Adrenal gland (tissue), 12 donors: ENCODE data around the gene HRG. TPM values are rescaled to one million over a fixed set of nuclear protein-coding genes. Genes with fewer than 3 reads are reported as not detected.
"Not testable (repeated sequence)": the region's sequence is repeated elsewhere in the genome, so short reads cannot be mapped to it uniquely, and the experiment has no call there.

Source experiments
- DNase-seq, 7 donors: peaks; one replicate each; pipeline ENCODE4 v3.0.0-alpha.2; 2019 to 2020
- H3K27ac ChIP-seq, 5 donors: fragments of 200-600 bp; sonication (generic) in 4 of 5; 1 replicate in 3 of 5; 2 replicates in 2 of 5; pipeline versions ENCODE4 v1.5.1 to v1.8.0; 2016 to 2020; ENCODE audit warnings: mild to moderate bottlenecking in 1 of 5
- H3K27me3 ChIP-seq: fragments of 200-600 bp; 2 replicates; pipeline ENCODE4 v1.8.0; 2021
- H3K36me3 ChIP-seq, 2 donors: fragments of 200-600 bp; replicated peaks in 1 of 2; 1 replicate in 1 of 2; 2 replicates in 1 of 2; pipeline versions ENCODE4 v1.5.1 to v1.8.0; 2018 to 2022
- H3K4me1 ChIP-seq, 2 donors: fragments of 200-600 bp; replicated peaks in 1 of 2; 1 replicate in 1 of 2; 2 replicates in 1 of 2; pipeline versions ENCODE4 v1.5.1 to v1.8.0; 2018 to 2021
- H3K4me3 ChIP-seq, 4 donors: fragments of 200-600 bp; sonication (generic) in 3 of 4; one replicate each; pipeline ENCODE4 v1.5.1; 2016 to 2018
- H3K9me3 ChIP-seq, 3 donors: fragments of 200-600 bp; sonication (generic) in 1 of 3; replicated peaks in 1 of 3; 1 replicate in 2 of 3; 2 replicates in 1 of 3; pipeline versions ENCODE4 v1.5.1 to v1.8.0; 2016 to 2021
- POLR2A ChIP-seq, 2 donors: fragments of 450-650 bp; IDR thresholded peaks; one replicate each; pipeline ENCODE4 v1.6.1; 2017; ENCODE audit warnings: antibody characterized with exemption in 2 of 2, mild to moderate bottlenecking in 2 of 2, moderate library complexity in 1 of 2
- WGBS, 4 donors: extraction: QIAGEN DNeasy Blood & Tissue Kit in 2 of 4; methylation state at CpG; one replicate each; pipeline versions ENCODE4 v1.1.5 to v1.1.7; 2013 to 2017; 5-methylcytosine and 5-hydroxymethylcytosine counted together
- intact Hi-C, 2 donors: fragments of 100-400 bp; cut with DNase I; formaldehyde crosslinking; loops; one replicate each; pipeline versions ENCODE4 v1.14.1 to v1.15.0; 2022 to 2023
- polyA plus RNA-seq, 3 donors: library from polyadenylated mRNA; stranded (reverse); fragments of 200-250 nt in 2 of 3; fragments of 350-450 nt in 1 of 3; fragmentation: Illumina TruSeq in 1 of 3; extraction: RNeasy Lipid Tissue Mini Kit (QIAGEN cat#74804) in 1 of 3; gene quantifications; one replicate each; pipeline ENCODE4 v1.2.3, GENCODE V29; 2013 to 2014
- total RNA-seq, 9 donors: library from RNA; depleted of rRNA in 4 of 9; stranded (reverse); fragments of >200 nt in 4 of 9; fragments of 120-200 nt in 1 of 9; fragmentation: NEBNext Ultra II Directional in 1 of 9; extraction: Animal tissue kit (Norgen Biotek cat#: 25700) in 1 of 9; gene quantifications; one replicate each; pipeline versions ENCODE4 v1.1.0 to v1.2.4, GENCODE V29; 2013 to 2023
- TF ChIP-seq, protein P1 (sequence below), 6 experiments: fragments of 450-650 bp in 4 of 6; fragments of 200-600 bp in 2 of 6; sonication (generic) in 1 of 6; IDR thresholded peaks; 1 replicate in 5 of 6; 2 replicates in 1 of 6; pipeline versions ENCODE4 v1.5.1 to v1.8.0; 2016 to 2021; ENCODE audit warnings: antibody characterized with exemption in 6 of 6, mild to moderate bottlenecking in 2 of 6, moderate library complexity in 1 of 6
- donor health status: healthy with polysubstance abuse.
- donor health status: Bipolar disorder and iron deficiency.
- donor health status: DM: yes; HTN: yes; CAD: no.
- donor health status: DM: no; HTN: no; CAD: no.
- donor health status: DM: no; HTN: no; CAD: no.
- donor health status: DM: yes; HTN: yes; CAD: no.

The HRG gene
- total and polyA plus RNA-seq, 12 donors: 0.14 to 0.26 TPM; not detected in 10

DNA sequence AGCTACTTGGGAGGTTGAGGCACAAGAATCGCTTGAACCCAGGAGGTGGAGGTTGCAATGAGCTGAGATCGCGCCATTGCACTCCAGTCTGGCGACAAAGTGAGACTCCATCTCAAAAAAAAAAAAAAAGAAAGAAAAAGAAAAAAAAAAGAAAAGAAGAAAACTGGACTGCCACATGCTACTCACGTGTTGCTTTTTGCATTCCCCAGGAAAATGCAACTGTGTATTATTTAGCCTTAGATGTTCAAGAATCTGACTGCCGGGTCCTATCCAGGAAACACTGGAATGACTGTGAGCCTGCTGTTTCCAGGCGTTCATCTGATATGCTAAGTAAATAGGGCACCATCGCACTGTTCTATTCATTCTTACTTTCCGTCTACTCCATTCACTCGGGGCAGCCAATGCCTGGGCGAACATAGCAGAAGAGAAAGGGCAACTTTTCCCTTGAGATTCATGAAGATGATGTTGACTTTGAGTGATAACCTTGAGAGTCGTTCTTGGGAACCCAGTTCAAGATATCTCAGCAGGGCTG, 21.4 kb downstream of the HRG start:
- 74 to 79% (median 79%) methylated on average over 12 of the region's 12 CpGs for WGBS, 4 donors
- no peak overlapping the region for H3K27ac ChIP-seq

DNA sequence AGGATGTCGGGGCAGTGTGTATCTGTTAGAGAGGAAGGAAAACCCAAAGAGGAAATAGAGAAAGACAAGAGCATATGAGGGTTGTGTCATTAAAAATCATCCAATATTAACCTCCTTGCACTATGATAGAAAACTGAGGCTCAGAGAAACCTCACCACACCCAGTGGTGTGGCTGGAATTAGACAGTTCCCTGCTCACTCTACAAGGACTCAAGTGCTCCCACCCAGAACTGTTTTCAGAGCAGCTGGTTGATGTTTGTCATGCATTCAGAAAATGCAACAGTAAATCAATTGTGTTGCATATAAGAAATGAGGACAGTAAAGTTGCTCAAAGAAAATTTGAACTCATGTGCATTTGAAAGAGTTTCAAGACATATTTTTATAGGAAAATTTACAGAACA, 24.5 kb downstream of the HRG start:
- H3K27ac ChIP-seq, intact Hi-C loops, DNase-seq, H3K27me3 ChIP-seq, H3K4me1 ChIP-seq, H3K9me3 ChIP-seq, H3K36me3 ChIP-seq, H3K4me3 ChIP-seq: not testable (repeated sequence)
- 64 to 74% (median 70%) methylated on average over 1 of the region's 1 CpG for WGBS, 4 donors

More for the DNA sequence above, 21.4 kb downstream of the HRG start:
- Histone ChIP-seq H3K9me3 (no peaks in the 10 kb centered on the region), H3K4me3 (no peak overlapping the region), H3K36me3 (no peaks in the 10 kb centered on the region), H3K27me3 (peaks cover 5% of the 10 kb centered on the region), H3K4me1 (no peaks in the 10 kb centered on the region)
- no peak for TF ChIP-seq POLR2A (IDR thresholded peaks at IDR 0.05)
- TF ChIP-seq, protein P1, sequence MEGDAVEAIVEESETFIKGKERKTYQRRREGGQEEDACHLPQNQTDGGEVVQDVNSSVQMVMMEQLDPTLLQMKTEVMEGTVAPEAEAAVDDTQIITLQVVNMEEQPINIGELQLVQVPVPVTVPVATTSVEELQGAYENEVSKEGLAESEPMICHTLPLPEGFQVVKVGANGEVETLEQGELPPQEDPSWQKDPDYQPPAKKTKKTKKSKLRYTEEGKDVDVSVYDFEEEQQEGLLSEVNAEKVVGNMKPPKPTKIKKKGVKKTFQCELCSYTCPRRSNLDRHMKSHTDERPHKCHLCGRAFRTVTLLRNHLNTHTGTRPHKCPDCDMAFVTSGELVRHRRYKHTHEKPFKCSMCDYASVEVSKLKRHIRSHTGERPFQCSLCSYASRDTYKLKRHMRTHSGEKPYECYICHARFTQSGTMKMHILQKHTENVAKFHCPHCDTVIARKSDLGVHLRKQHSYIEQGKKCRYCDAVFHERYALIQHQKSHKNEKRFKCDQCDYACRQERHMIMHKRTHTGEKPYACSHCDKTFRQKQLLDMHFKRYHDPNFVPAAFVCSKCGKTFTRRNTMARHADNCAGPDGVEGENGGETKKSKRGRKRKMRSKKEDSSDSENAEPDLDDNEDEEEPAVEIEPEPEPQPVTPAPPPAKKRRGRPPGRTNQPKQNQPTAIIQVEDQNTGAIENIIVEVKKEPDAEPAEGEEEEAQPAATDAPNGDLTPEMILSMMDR (IDR thresholded peaks at IDR 0.05): no peak
- DNase-seq: no peak
- intact Hi-C loops: no loop called here

DNA sequence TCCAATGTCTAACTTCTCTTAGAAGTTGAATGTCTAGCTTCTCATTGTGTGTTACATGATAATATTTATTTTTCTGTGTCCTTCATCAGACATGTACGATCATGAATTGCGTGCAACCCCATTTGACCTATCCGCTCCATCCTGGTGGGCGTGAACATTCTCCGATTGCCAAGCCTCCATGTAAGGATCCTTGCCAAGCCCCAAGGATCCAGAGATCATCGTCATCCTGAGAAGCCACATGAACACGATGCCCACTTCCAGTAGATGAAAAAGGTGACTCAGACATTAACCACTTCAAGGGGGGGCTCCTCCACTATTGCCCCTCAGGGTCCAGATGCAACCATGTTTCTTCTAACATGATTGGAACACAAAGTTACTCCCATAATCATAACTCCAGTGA, 25.9 kb downstream of the HRG start:
- H3K4me1 ChIP-seq: no peaks in the 10 kb centered on the region
- H3K27ac ChIP-seq: no peak overlapping the region
- no peaks in the 10 kb centered on the region for H3K9me3 ChIP-seq
- H3K27me3 ChIP-seq: no peaks in the 10 kb centered on the region
- no peak overlapping the region for H3K4me3 ChIP-seq
- TF ChIP-seq, protein P1 (IDR thresholded peaks at IDR 0.05): no peak
- no peak for TF ChIP-seq POLR2A (IDR thresholded peaks at IDR 0.05)
- no peaks in the 10 kb centered on the region for H3K36me3 ChIP-seq
- intact Hi-C loops: no loop called here
- DNase-seq: no peak
- WGBS, 4 donors: 84 to 87% (median 85%) methylated on average over 7 of the region's 7 CpGs

DNA sequence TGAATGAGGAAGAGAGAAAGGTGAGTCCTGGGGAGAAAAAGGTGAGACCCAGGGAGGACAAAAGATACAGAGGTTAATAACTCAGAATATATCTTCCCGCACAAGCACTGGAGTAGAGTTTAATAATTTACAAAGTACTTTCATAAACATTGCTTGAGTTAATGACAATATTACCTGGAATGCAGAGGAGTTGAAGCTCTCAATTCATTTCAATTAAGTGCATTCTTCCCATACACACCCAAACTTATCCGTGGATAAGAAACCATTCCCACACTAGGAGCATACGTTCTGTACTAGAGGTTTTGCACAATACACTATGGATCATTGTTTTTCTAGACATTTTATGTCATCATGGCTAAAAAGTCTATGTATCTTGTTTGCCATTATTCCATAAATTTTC, 28.0 kb downstream of the HRG start:
- Histone ChIP-seq H3K36me3 (no peaks in the 10 kb centered on the region), H3K27me3 (no peaks in the 10 kb centered on the region), H3K4me1 (no peaks in the 10 kb centered on the region), H3K9me3 (no peaks in the 10 kb centered on the region), H3K4me3 (no peak overlapping the region), H3K27ac (no peak overlapping the region)
- 80 to 90% (median 85%) methylated on average over 3 of the region's 3 CpGs for WGBS, 4 donors
- intact Hi-C loops: no loop called here
- TF ChIP-seq POLR2A (IDR thresholded peaks at IDR 0.05): no peak
- TF ChIP-seq, protein P1 (IDR thresholded peaks at IDR 0.05): no peak
- DNase-seq: no peak

DNA sequence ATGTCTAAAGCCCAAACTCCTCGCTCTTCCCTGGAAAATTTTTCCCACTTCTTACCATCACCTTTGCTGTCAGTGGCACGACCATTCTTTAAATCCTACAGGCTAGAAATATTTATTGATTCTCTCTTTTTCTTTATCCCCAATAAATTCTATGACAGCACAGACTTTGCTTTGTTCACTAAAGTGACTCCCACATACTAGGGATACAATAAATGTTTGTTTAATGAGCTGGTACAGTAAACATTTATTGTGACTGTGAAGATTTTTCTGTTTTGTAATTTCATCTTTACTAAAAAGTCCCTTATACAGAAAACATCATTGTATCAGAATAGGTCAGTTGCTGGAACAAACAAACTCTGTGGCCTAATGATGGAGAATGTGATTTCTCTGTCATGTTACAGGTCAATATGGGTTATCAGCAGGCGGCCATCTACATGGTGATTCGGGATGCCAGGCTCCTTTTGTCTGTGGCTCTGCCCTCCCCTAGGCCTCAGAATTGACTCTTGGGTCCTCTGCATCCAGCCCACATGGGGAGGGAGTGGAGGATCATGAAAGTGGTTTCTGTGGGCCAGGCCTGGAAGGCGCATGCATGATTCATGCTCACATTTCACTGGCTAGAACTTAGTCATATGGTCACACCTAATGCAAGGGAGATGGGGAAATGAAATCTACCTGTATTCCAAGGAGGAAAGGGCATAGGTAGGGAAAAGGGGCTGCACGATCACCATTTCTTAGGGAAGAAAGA, 28.6 kb downstream of the HRG start:
- Histone ChIP-seq H3K4me1 (no peaks in the 10 kb centered on the region), H3K4me3 (no peak overlapping the region), H3K27ac (no peak overlapping the region), H3K36me3 (no peaks in the 10 kb centered on the region), H3K27me3 (no peaks in the 10 kb centered on the region), H3K9me3 (no peaks in the 10 kb centered on the region)
- TF ChIP-seq, protein P1 (IDR thresholded peaks at IDR 0.05): no peak
- no peak for TF ChIP-seq POLR2A (IDR thresholded peaks at IDR 0.05)
- DNase-seq: no peak
- intact Hi-C loops: no loop called here
- 72 to 84% (median 80%) methylated on average over 4 to 6 of the region's 6 CpGs for WGBS, 4 donors
